Putamen (tissue), 1 donor: ENCODE results near the gene INO80.
"Not testable (repeated sequence)": the region's sequence is repeated elsewhere in the genome, so short reads cannot be mapped to it uniquely, and the experiment has no call there.

Experiments
- DNase-seq: peaks from one replicate; pipeline ENCODE4 v3.0.0-alpha.2; 2016; ENCODE audit warnings: low spot score

The INO80 gene

GRCh38 chr15:40963201-40963600 is 152.9 kb downstream of the INO80 start:
- DNase-seq: no peak

GRCh38 chr15:40962317-40962716 is 153.8 kb downstream of the INO80 start:
- not testable (repeated sequence) for DNase-seq

GRCh38 chr15:40961740-40962139 is 154.3 kb downstream of the INO80 start:
- DNase-seq: not testable (repeated sequence)

GRCh38 chr15:40960925-40961324 is 155.2 kb downstream of the INO80 start:
- DNase-seq: no peak

GRCh38 chr15:40960151-40960885 is 155.8 kb downstream of the INO80 start:
- DNase-seq: no peak

GRCh38 chr15:40959331-40960141 is 156.5 kb downstream of the INO80 start:
- DNase-seq: no peak

GRCh38 chr15:40958723-40959122 is 157.4 kb downstream of the INO80 start:
- no peak for DNase-seq

- DNase-seq: no peak
These were observed 157.9 kb downstream of the INO80 start for GRCh38 chr15:40958146-40958545.

- peak; percentile 34 for DNase-seq
These were observed 158.5 kb downstream of the INO80 start for GRCh38 chr15:40957581-40958051.

- DNase-seq: no peak
These were observed 159.0 kb downstream of the INO80 start for GRCh38 chr15:40957041-40957555.

- DNase-seq: no peak
These were observed 159.5 kb downstream of the INO80 start for GRCh38 chr15:40956541-40956982.

GRCh38 chr15:40955930-40956540 is 160.0 kb downstream of the INO80 start:
- DNase-seq: no peak

GRCh38 chr15:40955141-40955903 is 160.8 kb downstream of the INO80 start:
- no peak for DNase-seq

GRCh38 chr15:40954158-40954848 is 161.8 kb downstream of the INO80 start:
- not testable (repeated sequence) for DNase-seq

GRCh38 chr15:40953713-40954074 is 162.4 kb downstream of the INO80 start:
- DNase-seq: no peak

- peak; percentile 87 for DNase-seq
These were observed 163.0 kb downstream of the INO80 start, which contains the start of gene CHAC1 for GRCh38 chr15:40952901-40953712. TSS of gene CHAC1 (plus strand) at chr15:40953471. CDS start at chr15:40953584, 113 bp downstream.

GRCh38 chr15:40952301-40952900 is 163.7 kb downstream of the INO80 start:
- DNase-seq: no peak

GRCh38 chr15:40951764-40952163 is 164.3 kb downstream of the INO80 start:
- no peak for DNase-seq

GRCh38 chr15:40949756-40950207 is 166.3 kb downstream of the INO80 start:
- no peak for DNase-seq
